H1 (cell line): Measurements from ENCODE around the gene STRIT1. TPM values are rescaled to one million over a fixed set of nuclear protein-coding genes. Genes with fewer than 3 reads are reported as not detected.

Source experiments
- KDM5A ChIP-seq: fragments of 200-600 bp; IDR thresholded peaks from 2 replicates; pipeline ENCODE4 v1.7.1; 2012; ENCODE audit warnings: mild to moderate bottlenecking, low read length, inconsistent platforms, mixed read lengths
- RAD21 ChIP-seq, 2 experiments: IDR thresholded peaks in 1 of 2; conservative IDR thresholded peaks in 1 of 2; 2 replicates each; pipeline ENCODE4 v1.6.1; 2011; ENCODE audit warnings: low read depth in 2 of 2, low read length in 2 of 2, improper control_type of control experiment in 1 of 2, inconsistent platforms in 1 of 2, mild to moderate bottlenecking in 1 of 2, moderate library complexity in 1 of 2
- SP4 ChIP-seq: IDR thresholded peaks from 2 replicates; pipeline ENCODE4 v1.6.1; 2012; ENCODE audit warnings: low read length, inconsistent platforms
- polyA plus RNA-seq, 7 experiments: library from polyadenylated mRNA; depleted of rRNA in 3 of 7; stranded (reverse) in 5 of 7; unstranded in 2 of 7; fragments of >200 nt in 5 of 7; fragments of 200-250 nt in 2 of 7; gene quantifications; 1 replicate in 5 of 7; 2 replicates in 1 of 7; 4 replicates in 1 of 7; pipeline versions ENCODE4 v1.2.1 to v1.2.3, GENCODE V29; 2011 to 2013; ENCODE audit warnings: missing spikeins in 2 of 7, mixed read lengths in 2 of 7
- total RNA-seq: library from RNA; stranded (reverse); fragmentation: NEBNext Ultra II Directional; extraction: Animal tissue kit (Norgen Biotek cat#: 25700); gene quantifications from 2 replicates; pipeline ENCODE4 v1.2.1, GENCODE V29; 2021

The STRIT1 gene
- total and polyA plus RNA-seq, 2 of the 8 experiments (the other 6 are each of a cell fraction or from before 2014, with no cell fraction given): 0.15 to 0.47 TPM

DNA sequence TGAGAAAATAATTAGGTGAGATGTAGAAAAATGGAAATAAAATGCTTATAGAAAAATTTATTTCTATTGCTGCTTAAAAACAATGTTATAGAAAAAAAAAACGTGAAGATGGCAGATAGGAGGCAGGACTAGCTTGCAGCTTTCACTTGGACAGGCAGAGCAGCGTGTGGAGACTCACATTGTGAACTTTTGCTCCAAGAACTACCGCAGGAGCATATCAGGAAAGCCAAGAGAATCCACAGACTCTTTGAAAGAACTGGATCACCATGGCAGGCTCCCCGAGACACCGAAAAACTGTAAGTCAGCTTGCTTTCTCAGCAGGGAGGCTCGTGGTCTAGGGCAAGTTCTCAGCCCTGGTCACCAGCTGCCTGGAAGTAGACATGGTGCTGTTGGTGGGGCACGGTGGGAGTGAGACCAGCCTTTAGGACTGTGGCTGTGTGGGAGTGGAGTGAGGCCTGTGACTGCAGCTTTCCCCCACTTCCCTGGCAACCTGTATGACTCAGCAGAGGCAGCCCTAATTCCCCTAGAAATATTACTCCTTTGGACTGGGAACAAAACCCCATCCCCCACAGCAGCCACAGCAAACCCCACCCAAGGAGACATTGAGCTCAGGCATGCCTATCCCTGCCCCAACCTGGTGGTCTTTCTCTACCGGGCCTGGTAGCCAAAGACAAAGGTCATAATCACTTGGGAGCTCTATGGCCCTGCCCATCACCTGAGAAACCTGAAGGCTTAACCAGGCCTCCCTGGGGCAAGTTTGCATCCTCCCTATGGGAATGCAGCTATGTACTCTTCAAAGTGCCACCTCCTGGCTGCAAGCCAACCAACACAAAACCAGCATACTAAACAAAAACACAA lies 22.8 kb downstream of the STRIT1 start (continued):
- TF ChIP-seq RAD21 (IDR thresholded peaks at IDR 0.05 in 1 of 2, conservative IDR thresholded peaks at IDR 0.05 in 1 of 2; ENCODE audit: low read depth in 2 of 2, low read length in 2 of 2) (no peak), KDM5A (no peak), SP4 (no peak)
